Measurements from ENCODE around the gene FAM20C.
"Not testable (repeated sequence)": the region's sequence is repeated elsewhere in the genome, so short reads cannot be mapped to it uniquely, and the experiment has no call there.

Gene FAM20C

GRCh38 chr7:297141-297540, 104.8 kb downstream of the FAM20C start:
- DNase-seq = not testable (repeated sequence)

DNA sequence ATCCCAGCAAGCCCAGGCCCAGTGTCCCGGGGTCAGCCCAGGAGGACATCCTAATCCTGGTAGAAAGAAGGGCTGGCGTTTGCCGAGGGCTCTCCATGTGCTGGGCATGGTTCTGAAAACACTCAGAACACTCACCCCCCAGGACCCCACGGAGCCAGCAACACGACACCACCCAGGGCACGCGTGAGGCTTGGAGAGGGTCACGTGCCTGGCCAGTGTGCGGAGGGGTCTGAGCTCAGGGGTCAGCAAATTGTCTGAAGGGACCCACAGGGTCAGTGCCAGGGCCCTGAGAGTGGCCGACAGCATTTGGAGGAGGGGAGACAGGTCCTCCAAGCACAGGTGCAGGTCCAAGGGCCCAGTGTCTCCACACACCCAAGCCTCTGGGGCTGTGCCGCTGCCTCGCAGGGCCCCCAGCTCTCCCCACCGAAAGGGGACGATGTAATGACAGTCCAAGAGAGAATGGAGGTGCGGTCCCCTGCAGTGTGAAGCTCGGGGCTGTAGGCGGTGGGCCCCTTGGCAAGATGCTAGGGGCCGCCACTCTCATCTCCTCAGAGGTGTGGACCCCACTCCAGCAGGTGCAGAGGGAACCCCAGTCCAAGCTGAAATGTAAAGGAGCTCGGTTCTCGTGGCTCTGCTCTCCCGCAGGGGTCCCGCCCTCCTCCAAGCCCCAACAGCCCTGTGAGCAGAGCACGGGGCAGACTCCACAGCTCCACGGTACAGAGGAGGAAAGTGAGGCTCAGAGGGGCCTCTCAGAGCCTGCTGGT, 105.4 kb downstream of the FAM20C start:
- DNase-seq = no peak

DNA sequence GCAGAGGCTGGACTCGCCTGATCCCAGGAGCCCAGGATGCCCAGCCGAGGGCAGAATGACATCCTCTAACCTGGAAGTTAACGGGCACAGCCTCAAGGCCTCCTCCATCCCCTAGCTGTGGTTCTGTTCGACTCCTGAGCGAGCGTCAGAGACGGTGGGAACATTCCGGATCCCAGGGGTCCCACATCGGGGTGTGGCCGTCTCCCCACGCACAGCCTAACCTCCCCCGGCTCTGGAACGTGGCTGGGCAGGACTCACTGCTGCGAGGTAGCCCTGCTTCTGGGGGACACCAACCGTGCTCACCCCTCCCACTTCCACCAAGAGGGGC, 106.0 kb downstream of the FAM20C start:
- DNase-seq = no peak

DNA sequence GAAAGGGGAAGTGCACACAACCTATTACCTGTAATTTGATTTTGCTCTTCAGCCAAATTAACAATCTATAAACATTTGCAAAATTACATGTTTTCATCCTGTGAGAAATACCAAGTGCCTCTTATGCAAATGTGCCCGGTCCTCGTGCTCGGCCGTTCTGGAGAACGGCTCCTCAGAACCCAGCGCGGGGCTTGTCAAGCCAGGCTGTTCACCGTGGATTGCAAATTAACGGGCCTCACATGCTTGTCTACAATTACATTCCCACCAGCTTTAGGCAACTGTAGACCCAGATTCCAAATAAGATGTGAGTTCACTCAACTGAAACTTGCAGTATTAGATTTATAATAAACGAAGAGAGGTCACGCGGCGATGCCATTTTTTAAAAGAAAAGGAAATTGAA, 106.4 kb downstream of the FAM20C start:
- DNase-seq = no peak

DNA sequence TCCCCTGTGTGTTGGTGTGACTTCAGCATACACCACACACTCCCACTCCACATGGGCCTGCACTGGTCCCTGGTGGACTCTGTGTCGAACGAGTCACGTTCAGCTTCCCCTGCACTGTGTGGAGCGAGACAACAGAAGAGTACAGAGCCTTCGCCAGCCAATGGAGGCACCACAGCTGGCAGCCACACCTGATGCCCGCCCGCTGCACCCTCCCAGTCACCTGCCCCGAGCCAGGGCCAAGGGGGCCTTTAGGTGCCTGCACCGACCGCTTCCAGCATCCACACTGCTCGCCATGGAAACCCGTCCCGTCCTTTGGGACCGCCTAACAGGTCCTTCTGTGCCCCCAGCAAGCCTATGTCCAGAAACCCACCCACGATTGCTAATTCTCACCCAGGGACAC, 106.8 kb downstream of the FAM20C start:
- no peak for DNase-seq

- no peak for DNase-seq
These were observed 107.3 kb downstream of the FAM20C start for GRCh38 chr7:299628-300027.

GRCh38 chr7:300048-300447, 107.7 kb downstream of the FAM20C start:
- no peak for DNase-seq

DNA sequence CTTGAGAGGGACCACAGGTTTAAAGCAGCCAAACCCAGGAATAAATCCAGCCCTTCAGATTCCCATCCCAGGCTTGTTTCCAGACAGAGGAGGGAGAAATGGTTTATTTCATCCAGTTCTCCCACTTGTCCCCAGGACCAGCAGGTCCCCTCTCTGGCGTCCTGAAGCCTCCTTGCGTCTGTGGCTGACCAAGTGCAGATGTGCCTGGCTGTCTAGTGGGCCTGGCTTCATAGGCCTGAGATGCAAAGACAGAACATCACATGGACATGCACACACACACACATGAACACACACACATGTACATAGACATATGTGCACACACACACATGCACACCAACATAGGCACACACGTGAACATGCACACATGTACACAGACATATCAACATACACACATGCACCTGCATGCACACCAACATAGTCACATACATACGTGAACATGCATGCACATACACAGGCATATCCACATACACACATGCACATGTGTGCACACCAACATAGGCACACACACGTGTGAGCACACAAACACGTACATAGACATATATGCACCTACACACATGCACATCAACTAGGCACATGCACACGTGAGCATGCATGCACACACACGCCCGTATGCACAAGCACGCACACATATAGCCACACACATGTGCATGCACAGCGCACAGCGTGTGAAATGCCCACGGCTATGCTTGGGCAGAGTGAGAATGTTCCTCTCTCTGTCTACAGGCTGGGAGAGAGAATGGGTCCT, 108.3 kb downstream of the FAM20C start:
- DNase-seq = no peak

DNA sequence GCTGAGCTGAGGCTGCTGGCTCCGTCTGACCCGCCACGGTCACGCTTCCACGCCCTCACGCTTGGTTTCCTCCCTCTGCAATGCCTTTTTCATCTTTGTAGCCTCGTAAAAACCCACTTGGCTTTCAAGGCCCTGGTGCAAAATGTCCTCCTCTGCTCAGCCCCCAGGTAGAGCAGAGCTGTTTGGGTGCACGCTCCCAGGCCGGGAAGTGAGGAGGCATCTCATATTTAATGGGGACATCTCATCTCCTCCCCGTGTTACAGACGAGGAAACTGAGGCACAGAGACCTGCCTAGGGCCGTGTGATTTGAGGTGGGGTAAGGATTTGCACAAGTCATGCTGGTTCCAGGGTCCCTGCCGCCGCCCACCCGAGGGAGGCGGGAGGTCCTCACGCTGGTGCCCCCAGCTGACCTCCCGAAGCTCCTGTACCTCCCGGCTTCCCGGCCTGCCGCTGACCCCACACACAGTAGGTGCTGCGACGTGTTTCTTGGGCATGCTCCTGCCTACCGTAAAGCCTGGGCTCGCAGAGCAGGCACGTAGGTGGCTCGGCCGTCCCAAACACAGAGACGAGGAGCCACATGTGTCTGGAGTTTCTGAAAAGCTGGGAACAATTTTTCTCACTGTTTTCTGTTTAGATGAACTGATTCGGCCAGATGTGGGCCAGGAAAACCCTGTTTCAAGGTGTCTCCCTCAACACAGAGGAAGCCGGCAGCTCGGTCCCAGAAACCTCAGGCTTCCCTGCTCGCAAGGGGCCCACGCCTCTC, 109.1 kb downstream of the FAM20C start:
- no peak for DNase-seq

DNA sequence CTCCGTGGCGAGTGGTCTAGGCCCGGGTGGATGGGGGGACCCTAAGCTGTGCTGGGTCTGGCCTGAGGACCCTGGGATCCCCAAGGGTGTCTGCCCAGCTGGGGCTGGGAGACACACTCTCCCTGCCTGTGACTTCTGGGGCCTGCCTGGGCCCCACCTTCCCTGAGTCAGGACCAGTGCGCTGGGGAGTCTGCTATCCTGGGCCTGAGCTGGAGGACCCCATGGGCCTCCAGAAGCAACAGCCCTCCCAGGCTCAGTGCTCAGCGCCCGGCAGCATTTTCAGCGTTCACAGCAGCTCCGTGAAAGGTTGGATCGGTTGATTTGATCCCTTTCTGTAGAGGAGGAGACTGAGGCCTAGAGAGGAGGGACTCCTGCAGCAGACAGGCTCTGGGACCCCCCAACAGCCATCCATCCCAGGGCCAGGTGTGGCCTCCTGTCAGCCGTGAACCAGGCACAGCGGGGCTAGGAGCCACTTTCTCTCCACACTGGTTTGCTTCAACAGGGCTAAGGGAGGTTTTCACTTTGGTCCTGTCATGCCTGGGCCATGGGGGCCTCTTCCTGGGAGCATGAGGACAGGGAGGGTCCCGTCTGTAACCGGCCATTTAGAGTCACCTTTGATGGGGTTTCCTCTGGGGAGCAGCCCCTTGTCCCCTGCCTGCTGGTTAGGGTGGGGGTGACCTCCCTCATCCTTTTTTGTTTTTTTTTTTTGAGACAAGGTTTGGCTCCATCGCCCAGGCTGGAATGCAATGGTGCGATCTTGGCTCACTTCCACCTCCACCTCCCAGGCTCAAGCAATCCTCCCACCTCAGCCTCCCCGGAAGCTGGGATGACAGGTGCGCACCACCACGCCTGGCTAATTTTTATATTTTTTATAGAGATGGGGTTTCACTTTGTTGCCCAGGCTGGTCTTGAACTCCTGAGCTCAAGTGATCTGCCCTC, 110.0 kb downstream of the FAM20C start:
- DNase-seq = no peak

DNA sequence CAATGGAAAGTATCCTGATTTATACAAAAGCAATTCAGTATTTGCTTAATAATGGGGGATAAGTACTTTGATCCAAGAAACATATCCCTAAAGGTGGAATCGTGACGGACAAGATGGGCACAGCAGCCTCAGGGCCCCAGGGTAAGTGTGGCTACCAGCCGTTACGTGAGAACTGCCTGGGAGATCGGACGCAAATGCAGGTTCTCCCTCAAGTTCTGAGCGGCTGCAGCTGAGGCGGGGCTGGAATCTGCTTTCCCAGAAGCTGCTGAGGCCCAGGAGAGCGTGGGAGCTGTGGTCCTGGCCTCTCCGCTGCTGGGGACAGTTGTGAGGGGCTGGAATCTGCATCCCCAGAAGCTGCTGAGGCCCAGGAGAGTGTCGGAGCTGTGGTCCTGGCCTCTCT, 111.1 kb downstream of the FAM20C start:
- DNase-seq = no peak

DNA sequence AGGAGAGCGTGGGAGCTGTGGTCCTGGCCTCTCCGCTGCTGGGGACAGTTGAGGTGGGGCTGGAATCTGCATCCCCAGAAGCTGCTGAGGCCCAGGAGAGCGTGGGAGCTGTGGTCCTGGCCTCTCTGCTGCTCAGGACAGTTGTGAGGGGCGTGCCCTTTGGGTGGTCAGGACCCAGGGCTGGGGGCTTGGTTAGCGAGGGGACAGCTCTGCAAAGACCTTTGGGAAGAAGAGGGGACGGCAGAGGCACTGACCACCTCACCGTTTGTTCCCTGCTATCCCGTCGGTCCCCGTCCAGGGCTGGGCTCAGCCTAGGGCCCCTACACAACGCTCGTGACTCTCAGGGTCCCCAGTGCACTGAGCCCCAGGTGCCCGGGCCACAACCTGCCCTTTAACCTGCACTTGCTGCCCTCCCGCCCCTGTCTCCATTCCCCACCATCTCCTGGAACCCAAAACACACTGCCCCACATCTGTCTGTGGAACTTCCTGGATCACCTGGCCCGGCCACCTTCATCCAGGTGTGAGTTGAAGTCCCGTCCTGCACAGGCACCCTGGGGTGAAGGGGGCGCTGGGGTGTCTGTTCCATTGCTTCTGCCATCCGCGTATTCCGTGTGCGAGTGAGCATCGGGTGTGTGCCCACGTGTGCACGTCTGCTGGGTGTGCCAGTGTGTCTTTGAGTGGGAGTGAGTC, 111.7 kb downstream of the FAM20C start:
- DNase-seq = no peak

DNA sequence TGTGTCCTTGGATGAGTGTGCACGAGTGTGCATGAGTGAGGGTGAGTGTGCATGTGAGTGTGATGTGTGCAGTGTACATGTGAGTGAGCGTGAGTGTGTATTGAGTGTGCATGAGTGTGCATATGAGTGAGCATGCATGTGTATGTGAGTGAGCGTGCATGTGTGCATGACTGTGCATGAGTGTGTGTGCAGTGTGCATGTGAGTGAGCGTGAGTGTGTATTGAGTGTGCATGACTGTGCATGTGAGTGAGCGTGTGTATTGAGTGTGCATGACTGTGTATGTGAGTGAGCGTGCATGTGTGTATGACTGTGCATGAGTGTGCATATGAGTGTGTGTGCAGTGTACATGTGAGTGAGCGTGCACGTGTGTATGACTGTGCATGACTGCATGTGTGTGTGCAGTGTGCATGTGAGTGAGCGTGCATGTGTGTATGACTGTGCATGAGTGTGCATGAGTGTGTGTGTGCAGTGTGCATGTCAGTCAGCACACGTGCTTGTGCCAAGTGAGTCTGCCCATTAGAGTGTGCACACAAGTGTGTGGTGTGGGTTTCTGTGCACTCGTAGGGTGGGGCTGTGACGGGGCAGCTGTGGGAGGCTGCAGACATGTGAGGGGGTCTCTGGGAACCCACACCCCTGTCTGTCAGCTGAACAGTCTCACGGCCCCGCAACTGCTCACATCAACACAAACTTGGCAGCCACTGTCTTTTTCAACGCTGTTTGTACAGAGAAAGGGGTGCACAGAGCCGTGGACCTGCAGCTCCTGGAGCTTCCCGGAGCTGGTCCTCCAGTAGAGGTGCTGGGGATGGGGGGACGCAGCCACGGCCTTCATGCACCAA, 112.4 kb downstream of the FAM20C start:
- DNase-seq = no peak

GRCh38 chr7:305410-306151, 113.2 kb downstream of the FAM20C start:
- no peak for DNase-seq

GRCh38 chr7:307970-308369, 115.6 kb downstream of the FAM20C start:
- DNase-seq = no peak

DNA sequence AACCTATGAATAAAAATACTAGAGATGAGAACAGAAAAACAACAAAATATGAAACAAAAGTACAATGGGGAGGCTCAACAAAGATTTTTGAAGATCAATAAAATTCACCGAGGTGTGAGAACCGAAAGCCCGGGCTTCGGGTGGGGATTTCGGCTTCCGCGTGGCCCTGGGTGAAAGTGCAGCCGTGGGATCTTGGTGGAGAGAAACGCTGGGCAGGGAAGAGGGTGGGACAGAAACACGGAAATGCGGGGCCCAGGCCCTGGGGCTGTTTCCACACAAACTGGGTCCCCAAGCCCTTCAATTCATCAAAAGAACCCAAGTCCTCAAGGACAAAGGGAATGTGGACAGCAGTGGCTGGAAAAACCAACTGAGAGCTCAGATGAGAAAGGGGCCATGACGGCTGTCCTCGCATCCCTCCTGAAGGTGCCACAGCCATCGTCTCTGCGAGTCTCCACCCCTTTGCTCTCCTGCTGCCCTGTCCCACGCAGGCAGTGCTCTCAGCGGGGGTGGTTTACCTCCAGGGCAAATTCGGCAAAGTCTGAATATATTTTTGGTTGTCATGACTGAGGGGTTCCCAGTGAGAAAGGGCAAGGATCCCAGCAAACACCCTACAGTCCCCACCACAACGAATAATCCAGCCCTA, 117.3 kb downstream of the FAM20C start:
- DNase-seq = no peak

Data from islet precursor cell (in vitro differentiated cells).